Measurements from ENCODE around the gene CABP4.

CABP4 gene

DNA sequence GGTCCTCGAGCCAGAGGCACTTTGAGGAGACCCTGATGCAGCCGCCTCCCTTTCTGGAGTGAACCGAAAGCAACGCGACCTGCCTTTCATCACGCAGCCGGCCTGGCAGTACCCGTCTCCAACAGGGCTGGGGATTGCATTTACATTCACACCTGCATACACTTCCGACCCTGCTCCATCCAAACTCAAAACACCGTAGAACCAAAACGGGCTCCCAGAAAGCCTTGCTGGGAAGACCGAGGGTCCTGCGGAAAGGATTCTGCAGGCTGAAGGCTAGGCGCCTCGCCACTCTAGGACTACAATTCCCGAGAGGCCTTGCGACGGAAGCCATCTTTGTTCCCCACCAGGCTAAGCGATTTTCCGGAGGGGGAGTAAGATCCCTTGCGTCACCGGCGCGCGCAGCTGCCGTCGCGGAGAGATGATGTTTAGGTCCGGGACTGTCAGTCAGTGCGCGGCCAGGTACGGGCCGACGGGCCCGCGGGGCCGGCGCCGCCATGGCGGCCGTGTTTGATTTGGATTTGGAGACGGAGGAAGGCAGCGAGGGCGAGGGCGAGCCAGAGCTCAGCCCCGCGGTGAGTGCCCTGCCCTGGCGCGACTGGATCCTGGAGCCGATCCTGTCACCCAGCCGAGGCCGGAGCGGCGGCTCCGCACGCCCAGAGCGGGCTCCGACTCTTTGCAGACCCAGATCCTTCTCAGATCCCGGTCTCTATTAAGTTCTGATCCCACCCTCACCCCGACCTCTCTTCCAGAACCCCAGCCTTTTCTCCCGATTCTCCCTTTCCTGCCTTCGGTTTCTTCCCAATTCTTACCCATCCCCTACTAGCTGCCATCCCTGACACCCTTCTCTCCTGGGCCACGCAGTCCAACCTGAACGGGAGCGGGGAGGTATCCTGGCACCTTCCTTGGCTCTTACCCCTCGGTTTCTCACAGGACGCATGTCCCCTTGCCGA is 26.8 kb upstream of the CABP4 start, which contains the start of gene RPS6KB2:
Gene RPS6KB2 (plus strand): TSS at position 443 of the 950 bp plus-strand sequence. CDS start 52 bp downstream, at position 495.
- peak within 1 kb of the TSS; percentile 63 for H3K4me3 ChIP-seq (ENCODE audit: low read length)
- DNase-seq (ENCODE audit: low read depth) = peak; percentile 86
- TF ChIP-seq, protein P1, sequence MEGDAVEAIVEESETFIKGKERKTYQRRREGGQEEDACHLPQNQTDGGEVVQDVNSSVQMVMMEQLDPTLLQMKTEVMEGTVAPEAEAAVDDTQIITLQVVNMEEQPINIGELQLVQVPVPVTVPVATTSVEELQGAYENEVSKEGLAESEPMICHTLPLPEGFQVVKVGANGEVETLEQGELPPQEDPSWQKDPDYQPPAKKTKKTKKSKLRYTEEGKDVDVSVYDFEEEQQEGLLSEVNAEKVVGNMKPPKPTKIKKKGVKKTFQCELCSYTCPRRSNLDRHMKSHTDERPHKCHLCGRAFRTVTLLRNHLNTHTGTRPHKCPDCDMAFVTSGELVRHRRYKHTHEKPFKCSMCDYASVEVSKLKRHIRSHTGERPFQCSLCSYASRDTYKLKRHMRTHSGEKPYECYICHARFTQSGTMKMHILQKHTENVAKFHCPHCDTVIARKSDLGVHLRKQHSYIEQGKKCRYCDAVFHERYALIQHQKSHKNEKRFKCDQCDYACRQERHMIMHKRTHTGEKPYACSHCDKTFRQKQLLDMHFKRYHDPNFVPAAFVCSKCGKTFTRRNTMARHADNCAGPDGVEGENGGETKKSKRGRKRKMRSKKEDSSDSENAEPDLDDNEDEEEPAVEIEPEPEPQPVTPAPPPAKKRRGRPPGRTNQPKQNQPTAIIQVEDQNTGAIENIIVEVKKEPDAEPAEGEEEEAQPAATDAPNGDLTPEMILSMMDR (conservative IDR thresholded peaks at IDR 0.05; ENCODE audit: low read depth, low read length) = no peak

DNA sequence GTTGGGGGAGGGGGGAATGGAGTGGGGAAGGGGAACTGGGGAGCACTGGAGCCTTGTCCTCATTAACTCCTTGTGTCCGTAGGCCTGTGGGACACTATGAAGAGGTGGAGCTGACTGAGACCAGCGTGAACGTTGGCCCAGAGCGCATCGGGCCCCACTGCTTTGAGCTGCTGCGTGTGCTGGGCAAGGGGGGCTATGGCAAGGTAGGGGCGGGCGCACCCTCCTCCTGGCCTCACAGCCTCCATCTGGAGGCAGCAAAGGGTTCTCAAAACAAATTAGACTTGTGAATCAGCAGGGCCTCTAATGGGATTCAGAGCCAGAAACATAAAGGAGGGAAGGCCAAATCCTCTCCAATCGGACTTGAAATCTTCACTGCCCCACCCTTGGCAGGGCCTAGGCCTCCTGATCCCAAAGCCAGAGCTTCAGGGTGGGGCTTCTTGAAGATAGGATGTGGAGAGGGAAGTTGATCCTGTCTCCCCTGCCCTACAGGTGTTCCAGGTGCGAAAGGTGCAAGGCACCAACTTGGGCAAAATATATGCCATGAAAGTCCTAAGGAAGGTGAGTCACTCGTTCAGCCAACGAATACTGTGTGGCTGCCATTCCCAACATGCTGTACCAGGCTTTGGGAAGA is 26.0 kb upstream of the CABP4 start:
- H3K4me3 ChIP-seq (ENCODE audit: low read length) = peak overlapping the region; percentile 63
- TF ChIP-seq, protein P1 (conservative IDR thresholded peaks at IDR 0.05; ENCODE audit: low read depth, low read length) = no peak
- no peak for DNase-seq (ENCODE audit: low read depth)

DNA sequence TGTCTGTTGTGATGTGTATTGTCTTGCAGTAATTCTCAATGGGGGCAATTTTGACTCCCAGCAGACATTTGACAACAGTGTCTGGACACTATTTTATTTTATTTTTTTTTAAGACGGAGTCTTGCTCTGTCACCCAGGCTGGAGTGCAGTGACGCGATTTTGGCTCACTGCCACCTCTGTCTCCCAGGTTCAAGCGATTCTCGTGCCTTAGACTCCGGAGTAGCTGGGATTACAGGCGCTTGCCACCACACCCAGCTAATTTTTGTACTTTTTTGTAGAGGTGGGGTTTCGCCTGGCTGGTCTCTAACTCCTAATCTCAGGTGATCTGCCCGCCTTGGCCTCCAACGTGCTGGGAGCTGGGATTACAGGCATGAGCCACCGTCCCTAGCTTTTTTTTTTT is 25.4 kb upstream of the CABP4 start:
- H3K4me3 ChIP-seq (ENCODE audit: low read length) = no peak overlapping the region
- TF ChIP-seq, protein P1 (conservative IDR thresholded peaks at IDR 0.05; ENCODE audit: low read depth, low read length) = no peak
- no peak for DNase-seq (ENCODE audit: low read depth)

DNA sequence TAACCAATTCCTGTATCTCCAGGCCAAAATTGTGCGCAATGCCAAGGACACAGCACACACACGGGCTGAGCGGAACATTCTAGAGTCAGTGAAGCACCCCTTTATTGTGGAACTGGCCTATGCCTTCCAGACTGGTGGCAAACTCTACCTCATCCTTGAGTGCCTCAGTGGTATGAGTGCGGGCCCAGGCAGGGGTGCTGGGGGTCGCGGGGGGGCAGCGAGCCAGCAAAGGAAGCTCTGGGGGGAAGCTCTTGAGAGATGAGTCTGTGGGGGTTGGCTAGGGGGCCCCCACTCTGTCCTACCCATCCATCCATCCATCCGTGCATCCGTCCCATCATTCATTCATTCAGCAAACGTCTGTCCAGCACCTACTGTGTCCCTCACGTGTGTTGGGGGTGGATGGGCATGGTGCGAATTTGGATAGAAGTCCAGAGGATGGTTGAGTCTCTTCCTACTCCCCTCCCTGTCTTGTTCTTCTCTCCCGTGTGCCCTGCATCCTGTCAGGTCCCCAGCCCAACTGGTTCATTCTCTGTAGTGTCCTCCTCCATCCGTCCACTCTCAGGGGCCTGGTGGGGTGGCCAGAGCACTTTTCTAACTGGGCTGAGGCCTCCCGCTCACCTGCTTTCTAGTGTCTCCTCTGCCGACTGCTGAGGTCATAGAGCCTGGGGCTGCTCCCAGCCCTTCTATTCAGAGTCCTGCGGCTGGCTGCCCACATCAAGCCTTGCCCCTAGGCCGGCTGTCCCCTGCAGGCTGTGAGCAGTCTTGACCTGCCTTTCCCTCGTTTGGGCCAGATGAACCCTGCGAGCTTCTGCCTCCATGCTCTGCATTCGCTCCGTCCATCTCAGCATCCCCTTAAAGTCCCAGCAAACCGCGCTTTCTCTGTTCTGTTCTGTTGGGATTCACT is 23.6 kb upstream of the CABP4 start:
- TF ChIP-seq, protein P1 (conservative IDR thresholded peaks at IDR 0.05; ENCODE audit: low read depth, low read length) = no peak
- H3K4me3 ChIP-seq (ENCODE audit: low read length) = no peak overlapping the region
- no peak for DNase-seq (ENCODE audit: low read depth)

DNA sequence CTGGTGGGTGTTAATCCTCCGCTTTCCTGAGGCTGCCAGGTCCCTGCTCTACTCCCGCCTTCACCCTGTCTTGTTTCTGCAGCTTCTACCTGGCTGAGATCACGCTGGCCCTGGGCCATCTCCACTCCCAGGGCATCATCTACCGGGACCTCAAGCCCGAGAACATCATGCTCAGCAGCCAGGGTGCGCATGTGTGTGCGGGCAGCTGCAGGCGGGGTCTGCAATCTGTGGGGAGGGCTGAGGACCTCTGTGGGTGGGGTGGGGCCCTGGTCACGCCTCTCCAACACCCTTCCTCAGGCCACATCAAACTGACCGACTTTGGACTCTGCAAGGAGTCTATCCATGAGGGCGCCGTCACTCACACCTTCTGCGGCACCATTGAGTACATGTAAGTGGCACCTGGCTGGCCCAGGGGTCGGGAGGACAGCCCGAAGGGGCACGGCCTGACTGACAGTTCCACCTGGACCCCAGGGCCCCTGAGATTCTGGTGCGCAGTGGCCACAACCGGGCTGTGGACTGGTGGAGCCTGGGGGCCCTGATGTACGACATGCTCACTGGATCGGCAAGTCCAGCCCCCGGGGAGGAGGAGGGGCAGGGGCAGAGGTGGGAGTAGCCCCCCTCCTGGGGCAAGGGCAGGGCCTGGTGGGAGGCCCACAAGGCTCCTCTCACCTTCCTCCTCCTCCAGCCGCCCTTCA is 22.4 kb upstream of the CABP4 start:
- H3K4me3 ChIP-seq (ENCODE audit: low read length) = no peak overlapping the region
- DNase-seq (ENCODE audit: low read depth) = no peak
- TF ChIP-seq, protein P1 (conservative IDR thresholded peaks at IDR 0.05; ENCODE audit: low read depth, low read length) = no peak
